HEK293T (cell line): Measurements from ENCODE around the gene MYBBP1A.

ENCODE experiments used
- CTCF ChIA-PET: fragments of 350-600 bp; formaldehyde crosslinking; extraction: SDS; loops from one replicate; lab custom pipeline; 2021; ENCODE audit warnings: antibody characterized with exemption, inconsistent platforms; lab: Yijun Ruan, JAX
- POLR2A ChIA-PET: fragments of 350-600 bp; formaldehyde crosslinking; extraction: SDS; loops from one replicate; lab custom pipeline; 2020; ENCODE audit warnings: antibody characterized with exemption, inconsistent platforms; lab: Yijun Ruan, JAX
- DNase-seq: peaks from one replicate; pipeline ENCODE4 v3.0.0; 2012; ENCODE audit warnings: mixed read lengths; ENCODE audit errors: extremely low spot score
- ARNT ChIP-seq: fragments of 450-650 bp; IDR thresholded peaks from 2 replicates; pipeline ENCODE4 v1.6.1; 2017; ENCODE audit warnings: mild to moderate bottlenecking
- BHLHE40 ChIP-seq: fragments of 450-650 bp; IDR thresholded peaks from 2 replicates; pipeline ENCODE4 v1.6.1; 2016; ENCODE audit warnings: mild to moderate bottlenecking, moderate library complexity, borderline replicate concordance
- CTBP1 ChIP-seq: fragments of 450-650 bp; IDR thresholded peaks from 2 replicates; pipeline ENCODE4 v1.6.1; 2016; ENCODE audit warnings: borderline replicate concordance
- ELF4 ChIP-seq: fragments of 450-650 bp; IDR thresholded peaks from 2 replicates; pipeline ENCODE4 v1.6.1; 2017; ENCODE audit warnings: antibody characterized with exemption
- FOXA1 ChIP-seq: fragments of 450-650 bp; IDR thresholded peaks from 2 replicates; pipeline ENCODE4 v1.6.1; 2016; ENCODE audit warnings: mild to moderate bottlenecking
- FOXK2 ChIP-seq: fragments of 450-650 bp; IDR thresholded peaks from 2 replicates; pipeline ENCODE4 v1.6.1; 2016; ENCODE audit warnings: mild to moderate bottlenecking
- FOXM1 ChIP-seq: fragments of 450-650 bp; IDR thresholded peaks from 2 replicates; pipeline ENCODE4 v1.6.1; 2017; ENCODE audit warnings: mild to moderate bottlenecking, borderline replicate concordance
- HDGF ChIP-seq: fragments of 450-650 bp; IDR thresholded peaks from 2 replicates; pipeline ENCODE4 v1.6.1; 2017; ENCODE audit warnings: antibody characterized with exemption, borderline replicate concordance
- L3MBTL2 ChIP-seq: fragments of 450-650 bp; conservative IDR thresholded peaks from 2 replicates; pipeline ENCODE4 v1.6.1; 2016; ENCODE audit warnings: mild to moderate bottlenecking
- LEF1 ChIP-seq: fragments of 450-650 bp; IDR thresholded peaks from 2 replicates; pipeline ENCODE4 v1.6.1; 2017; ENCODE audit warnings: mild to moderate bottlenecking, borderline replicate concordance
- NFRKB ChIP-seq: fragments of 450-650 bp; IDR thresholded peaks from 2 replicates; pipeline ENCODE4 v1.6.1; 2016; ENCODE audit warnings: mild to moderate bottlenecking, moderate library complexity
- PKNOX1 ChIP-seq: fragments of 450-650 bp; IDR thresholded peaks from 2 replicates; pipeline ENCODE4 v1.6.1; 2016
- SP1 ChIP-seq: fragments of 450-650 bp; IDR thresholded peaks from 2 replicates; pipeline ENCODE4 v1.6.1; 2017
- SUZ12 ChIP-seq: fragments of 450-650 bp; IDR thresholded peaks from 2 replicates; pipeline ENCODE4 v1.6.1; 2016; ENCODE audit warnings: mild to moderate bottlenecking
- TARDBP ChIP-seq: fragments of 450-650 bp; IDR thresholded peaks from 2 replicates; pipeline ENCODE4 v1.6.1; 2016
- ZNF384 ChIP-seq: fragments of 450-650 bp; IDR thresholded peaks from 2 replicates; pipeline ENCODE4 v1.6.1; 2016

The MYBBP1A gene

GRCh38 chr17:4594931-4595684 is 39.9 kb upstream of the MYBBP1A start:
- POLR2A ChIA-PET: no interaction called here
- no peak for DNase-seq
- CTCF ChIA-PET: interaction anchor here (0.5 to 1.0 kb wide), 2 partner anchors 30 to 191 kb away, joined by 3 read pairs; no protein-coding TSS in a partner anchor
- no peak for TF ChIP-seq FOXM1
- TF ChIP-seq SUZ12: no peak
- TF ChIP-seq LEF1: no peak
- no peak for TF ChIP-seq ARNT
- TF ChIP-seq FOXK2: no peak

- ChIA-PET POLR2A (no interaction called here), CTCF (no interaction called here)
- DNase-seq: no peak
- TF ChIP-seq HDGF (no peak), LEF1 (no peak), NFRKB (no peak), ELF4 (no peak), FOXM1 (no peak), L3MBTL2 (no peak), TARDBP (no peak), PKNOX1 (no peak), BHLHE40 (no peak), FOXK2 (no peak), CTBP1 (no peak), SP1 (no peak), SUZ12 (no peak), ZNF384 (no peak), FOXA1 (no peak), ARNT (no peak)
These were observed 39.2 kb upstream of the MYBBP1A start for GRCh38 chr17:4594406-4594805.

GRCh38 chr17:4593021-4593421 is 37.8 kb upstream of the MYBBP1A start:
- TF ChIP-seq BHLHE40 (no peak), L3MBTL2 (no peak), ELF4 (no peak), SUZ12 (no peak), FOXK2 (no peak), ARNT (no peak), NFRKB (no peak), CTBP1 (no peak), FOXM1 (no peak), SP1 (no peak), LEF1 (no peak)
- CTCF ChIA-PET: interaction anchor here (1.1 kb wide), 1 partner anchor 25 kb away, joined by 3 read pairs; no protein-coding TSS in a partner anchor
- POLR2A ChIA-PET: no interaction called here
- DNase-seq: no peak

- no peak for DNase-seq
- POLR2A ChIA-PET: no interaction called here
- CTCF ChIA-PET: interaction anchor here (1.2 to 2.0 kb wide), 2 partner anchors 25 to 110 kb away, joined by 3 to 7 read pairs; no protein-coding TSS in a partner anchor
- TF ChIP-seq FOXK2: no peak
- no peak for TF ChIP-seq FOXM1
- no peak for TF ChIP-seq HDGF
- no peak for TF ChIP-seq TARDBP
- TF ChIP-seq PKNOX1: no peak
- no peak for TF ChIP-seq ELF4
- TF ChIP-seq CTBP1: no peak
- TF ChIP-seq BHLHE40: no peak
- no peak for TF ChIP-seq FOXA1
- no peak for TF ChIP-seq SUZ12
- no peak for TF ChIP-seq L3MBTL2
- TF ChIP-seq NFRKB: no peak
- no peak for TF ChIP-seq ZNF384
- TF ChIP-seq LEF1: no peak
- TF ChIP-seq SP1: no peak
- no peak for TF ChIP-seq ARNT
These were observed 37.2 kb upstream of the MYBBP1A start for GRCh38 chr17:4592240-4593005.

GRCh38 chr17:4591529-4591928 is 36.3 kb upstream of the MYBBP1A start:
- no peak for DNase-seq
- TF ChIP-seq FOXA1: no peak
- no peak for TF ChIP-seq FOXM1
- no peak for TF ChIP-seq PKNOX1
- TF ChIP-seq ZNF384: no peak
- no peak for TF ChIP-seq LEF1
- no peak for TF ChIP-seq ARNT
- TF ChIP-seq CTBP1: no peak
- no peak for TF ChIP-seq SUZ12
- TF ChIP-seq L3MBTL2: no peak
- no peak for TF ChIP-seq ELF4
- TF ChIP-seq NFRKB: no peak
- TF ChIP-seq BHLHE40: no peak
- no peak for TF ChIP-seq FOXK2
- TF ChIP-seq SP1: no peak
- CTCF ChIA-PET: interaction anchor here (1.2 to 2.0 kb wide), 2 partner anchors 24 to 109 kb away, joined by 3 to 7 read pairs; no protein-coding TSS in a partner anchor
- POLR2A ChIA-PET: no interaction called here
